ENCODE data around the gene SLC30A3. TPM values are rescaled to one million over a fixed set of nuclear protein-coding genes. Genes with fewer than 3 reads are reported as not detected.
"Not testable (repeated sequence)": the region's sequence is repeated elsewhere in the genome, so short reads cannot be mapped to it uniquely, and the experiment has no call there.

Gene SLC30A3
- total RNA-seq, 8 experiments from 2014 or later, result 0.27 to 1.6 (median 0.61) TPM

DNA sequence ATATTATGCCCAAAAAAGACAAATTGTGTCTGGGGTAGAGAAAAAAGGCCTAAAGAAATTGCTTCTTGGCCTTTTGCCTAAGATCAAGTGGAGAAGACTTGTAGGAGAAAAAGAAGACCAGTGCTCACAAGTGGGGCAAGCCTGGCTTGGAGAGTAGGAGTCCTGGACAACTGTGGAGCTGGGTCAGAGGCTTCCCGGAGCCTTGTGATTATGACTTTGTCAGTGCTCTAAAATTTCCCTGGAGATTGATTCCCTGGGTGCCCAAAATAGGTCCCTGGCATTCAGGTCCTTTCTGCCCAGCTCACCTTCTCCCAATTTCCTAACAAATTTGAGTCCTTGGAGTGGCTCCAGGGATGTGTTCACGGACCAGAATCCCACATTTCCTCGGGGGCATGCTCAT, 18.6 kb upstream of the SLC30A3 start:
- no peak for ATAC-seq (replicated peaks in 6 of 8)
- in situ Hi-C loops (cut with MboI; ENCODE audit: low pct_unique_long_range_greater_than_20kb in 2 of 9, low sequenced_read_pairs in 9 of 9, unreplicated experiment in 9 of 9), result loop anchor here in 6 of 9 experiments (10.0 to 25.0 kb wide), 3 partner anchors 169 to 319 kb away; partner anchors contain the start of genes ABHD1 (in 3 of the 6), CGREF1 (in 3 of the 6) and MAPRE3 (in 3 of the 6)
- Histone ChIP-seq H3K4me3 (no peak overlapping the region), H3K4me1 (replicated peaks in 1 of 2) (peaks cover 9 to 11% of the 10 kb centered on the region in 2 donors), H3K27ac (no peak overlapping the region)
- 94 to 100% (median 100%) methylated on average over 1 to 2 of the region's 3 CpGs; no CpG with 5 or more reads in 7 of the 10 experiments for WGBS, 10 experiments

DNA sequence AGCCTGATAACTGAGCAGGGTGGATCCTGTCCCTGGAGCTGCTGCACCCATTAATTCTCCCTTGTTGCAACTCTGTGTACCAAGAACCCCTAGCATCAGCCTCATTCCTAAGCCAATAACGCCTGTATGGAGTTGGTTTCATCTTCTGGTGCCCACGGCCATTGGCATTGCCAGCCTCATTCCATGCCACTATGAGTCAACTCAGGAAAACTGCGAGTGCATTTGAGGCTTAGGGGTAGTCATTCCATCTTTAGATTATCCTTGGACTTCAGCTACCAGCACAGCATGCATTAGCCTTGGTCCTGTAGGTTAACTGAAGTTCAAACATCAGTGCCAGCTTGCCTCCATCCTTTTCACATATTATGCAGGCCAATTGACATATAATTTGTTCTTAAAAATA, 18.0 kb upstream of the SLC30A3 start:
- in situ Hi-C loops (cut with MboI; ENCODE audit: low pct_unique_long_range_greater_than_20kb in 2 of 9, low sequenced_read_pairs in 9 of 9, unreplicated experiment in 9 of 9), result loop anchor here in 6 of 9 experiments (10.0 to 25.0 kb wide), 3 partner anchors 169 to 319 kb away; partner anchors contain the start of genes ABHD1 (in 3 of the 6), CGREF1 (in 3 of the 6) and MAPRE3 (in 3 of the 6)
- Histone ChIP-seq H3K27ac (no peak overlapping the region), H3K4me3 (no peak overlapping the region), H3K4me1 (replicated peaks in 1 of 2) (peaks cover 9 to 11% of the 10 kb centered on the region in 2 donors)
- ATAC-seq (replicated peaks in 6 of 8), result no peak
- WGBS, 10 experiments, result 0 to 96% (median 50%) methylated on average over 1 to 3 of the region's 3 CpGs; no CpG with 5 or more reads in 3 of the 10 experiments

DNA sequence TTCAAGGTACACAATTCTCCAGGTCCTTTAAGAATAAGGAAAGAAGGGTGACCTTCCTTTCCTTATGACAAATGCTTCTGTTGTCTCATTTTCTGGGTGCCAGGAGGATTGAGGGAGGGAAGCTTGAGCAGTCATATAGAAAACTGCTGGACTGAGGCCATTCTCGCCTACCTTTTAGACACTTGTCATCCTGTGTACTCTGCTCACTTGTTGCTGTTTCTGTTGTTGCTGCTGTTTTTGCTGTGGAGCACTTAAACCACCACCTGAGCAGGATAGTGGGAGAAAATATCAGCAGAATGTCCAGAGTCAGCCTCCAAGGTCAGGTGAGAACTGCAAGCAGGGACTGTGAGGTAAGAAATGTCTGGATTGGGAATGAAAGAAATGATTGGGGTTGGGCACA, 15.2 kb upstream of the SLC30A3 start:
- WGBS, 10 experiments, result 20 to 83% (median 33%) methylated on average over 1 of the region's 1 CpG; no CpG with 5 or more reads in 5 of the 10 experiments
- ATAC-seq (replicated peaks in 6 of 8), result no peak
- Histone ChIP-seq H3K27ac (no peak overlapping the region), H3K4me1 (replicated peaks in 1 of 2) (peaks cover 8 to 9% of the 10 kb centered on the region in 2 donors), H3K4me3 (no peak overlapping the region)
- in situ Hi-C loops (cut with MboI; ENCODE audit: low pct_unique_long_range_greater_than_20kb in 2 of 9, low sequenced_read_pairs in 9 of 9, unreplicated experiment in 9 of 9), result loop anchor here in 5 of 9 experiments (25.0 kb wide), 2 partner anchors 166 to 316 kb away; partner anchors contain the start of genes ABHD1 (in 3 of the 5), CGREF1 (in 3 of the 5) and MAPRE3 (in 3 of the 5)

DNA sequence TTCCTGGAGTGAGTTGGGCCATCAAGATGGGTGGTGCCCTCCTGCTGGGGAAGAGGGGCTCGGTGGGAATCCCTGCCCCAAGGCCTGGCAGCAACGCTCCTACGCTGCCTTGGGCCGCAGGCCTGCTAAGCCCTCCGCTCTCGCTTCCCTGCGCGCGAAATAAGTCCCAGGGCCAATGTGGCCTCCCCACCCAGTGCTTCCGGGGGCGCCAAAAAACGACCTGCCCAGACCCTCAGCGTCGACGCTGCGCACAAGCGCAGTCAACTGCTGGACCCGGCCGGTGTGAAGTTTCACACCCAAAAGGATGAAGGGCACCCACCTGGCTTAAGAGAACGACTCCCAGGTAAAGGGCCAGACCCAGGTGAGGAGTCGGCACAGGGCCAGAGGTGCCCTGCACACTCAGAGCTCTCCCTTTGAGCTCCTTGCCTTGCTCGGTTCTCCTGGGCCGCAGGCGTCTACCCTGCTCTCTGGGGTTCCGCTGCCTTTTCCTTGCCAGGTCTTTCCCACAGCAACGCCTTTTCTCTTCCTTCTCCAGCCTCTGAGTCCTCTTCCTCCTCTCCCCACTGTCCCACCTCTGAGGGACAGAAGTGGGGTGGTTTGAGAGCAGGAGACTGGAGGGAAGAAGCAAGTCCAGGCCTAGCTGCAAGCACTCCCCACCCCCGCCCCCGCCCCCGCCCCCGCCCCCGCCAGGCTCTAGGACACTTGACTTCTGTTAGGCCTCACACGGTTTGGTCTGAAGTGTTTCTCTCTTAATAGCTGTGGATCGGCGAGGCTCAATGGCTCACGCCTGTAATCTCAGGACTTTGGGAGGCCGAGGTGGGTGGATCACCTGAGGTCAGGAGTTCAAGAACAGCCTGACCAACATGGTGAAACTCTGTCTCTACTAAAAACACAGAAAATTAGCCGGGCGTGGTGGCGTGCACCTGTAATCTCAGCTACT, 12.6 kb upstream of the SLC30A3 start, which contains the start of gene DNAJC5G:
Gene DNAJC5G (plus strand): TSS at position 223 of the 940 bp plus-strand sequence. CDS start 1,296 bp downstream, outside the sequence.
- in situ Hi-C loops (cut with MboI; ENCODE audit: low pct_unique_long_range_greater_than_20kb in 2 of 9, low sequenced_read_pairs in 9 of 9, unreplicated experiment in 9 of 9), result loop anchor here in 5 of 9 experiments (25.0 kb wide), 2 partner anchors 163 to 313 kb away; partner anchors contain the start of genes ABHD1 (in 3 of the 5), CGREF1 (in 3 of the 5) and MAPRE3 (in 3 of the 5)
- H3K4me3 ChIP-seq, result no peak within 1 kb of the TSS
- no peak within 1 kb of the TSS for H3K27ac ChIP-seq
- no peaks in the 10 kb centered on the region for H3K4me1 ChIP-seq (replicated peaks in 1 of 2)
- WGBS, 10 experiments, result 70 to 90% (median 83%) methylated on average over 2 to 17 of the region's 39 CpGs; no CpG with 5 or more reads in 4 of the 10 experiments
- ATAC-seq (replicated peaks in 6 of 8), result no peak

DNA sequence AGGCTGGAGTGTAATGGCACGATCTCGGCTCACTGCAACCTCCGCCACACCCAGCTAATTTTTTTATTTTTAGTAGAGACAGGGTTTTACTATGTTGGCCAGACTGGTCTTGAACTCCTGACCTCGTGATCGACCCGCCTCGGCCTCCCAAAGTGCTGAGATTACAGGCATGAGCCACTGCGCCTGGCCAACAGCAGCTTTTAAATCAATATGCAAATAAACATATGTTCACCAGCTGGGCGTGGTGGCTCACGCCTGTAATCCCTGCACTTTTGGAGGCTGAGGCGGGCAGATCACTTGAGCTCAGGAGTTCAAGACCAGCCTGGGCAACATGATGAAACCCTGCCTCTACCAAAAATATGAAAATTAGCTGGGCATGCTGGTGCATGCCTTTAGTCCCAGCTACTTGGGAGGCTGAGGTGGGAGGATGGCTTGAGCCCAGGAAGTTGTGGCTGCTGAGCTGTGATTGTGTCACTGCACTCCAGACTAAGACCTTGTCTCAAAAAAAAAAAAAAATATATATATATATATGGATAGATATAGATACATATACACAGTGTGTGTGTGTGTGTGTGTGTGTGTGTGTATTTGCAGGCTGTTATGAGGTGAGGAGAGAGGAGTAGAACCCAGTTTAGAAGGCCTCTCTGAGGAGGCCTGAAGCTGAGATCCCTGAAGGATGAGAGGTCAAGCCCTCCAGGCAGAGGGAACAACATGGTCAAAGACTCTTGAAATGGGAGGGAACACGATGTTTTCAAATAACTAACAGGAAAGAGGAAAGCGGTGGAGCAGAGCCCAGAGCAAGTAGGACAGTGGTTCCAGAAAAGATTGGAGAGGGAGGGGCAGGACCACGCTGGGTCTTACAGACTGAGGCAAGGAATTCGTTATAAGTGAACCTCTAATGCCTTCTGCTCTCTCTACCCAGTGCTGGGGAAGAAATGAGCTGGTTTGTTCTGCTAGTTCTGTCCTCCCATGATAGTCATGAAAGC, 10.0 kb upstream of the SLC30A3 start:
- 0 to 84% (median 69%) methylated on average over 1 to 10 of the region's 15 CpGs for WGBS, 10 experiments
- in situ Hi-C loops (cut with MboI; ENCODE audit: low pct_unique_long_range_greater_than_20kb in 2 of 9, low sequenced_read_pairs in 9 of 9, unreplicated experiment in 9 of 9); H3K4me3 ChIP-seq; H3K27ac ChIP-seq; H3K4me1 ChIP-seq (replicated peaks in 1 of 2): not testable (repeated sequence)
- peak in 3 of 8 experiments; percentile 67 to 97 (median 86) for ATAC-seq (replicated peaks in 6 of 8)

DNA sequence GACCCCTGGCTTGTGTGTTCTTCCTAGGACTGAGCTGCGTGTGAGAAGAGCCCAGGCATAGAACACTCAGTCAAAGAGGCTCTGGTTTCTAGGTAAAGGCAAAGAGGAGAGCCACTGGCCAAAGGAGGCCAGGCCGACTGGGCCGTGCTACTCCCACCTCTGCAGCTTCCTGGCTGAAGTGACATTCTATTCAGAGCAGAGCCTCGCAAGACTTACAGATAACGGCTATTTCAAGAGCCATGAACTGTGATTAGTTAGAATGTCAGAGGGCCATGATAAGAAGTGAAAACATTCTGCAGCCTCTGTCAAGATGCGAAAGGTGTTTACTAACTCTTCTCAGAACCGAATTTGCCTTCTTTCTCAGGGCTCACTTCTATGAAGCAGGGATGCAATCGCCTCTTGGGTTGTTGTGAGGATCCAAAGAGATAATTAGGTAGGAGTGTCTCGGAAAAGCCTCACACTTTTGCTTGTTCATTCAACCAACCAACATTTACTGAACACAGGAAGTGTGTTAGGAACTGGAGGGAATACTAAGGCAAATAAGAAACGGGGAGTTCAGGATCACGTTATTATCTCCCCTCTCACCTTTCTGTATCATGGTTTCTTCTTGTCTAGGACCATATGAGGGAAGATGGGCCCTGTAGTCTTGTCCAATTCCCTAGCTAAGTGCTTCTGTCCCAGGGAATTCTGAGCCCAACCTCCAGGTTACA, 8.9 kb upstream of the SLC30A3 start:
- Histone ChIP-seq H3K4me1 (replicated peaks in 1 of 2) (no peaks in the 10 kb centered on the region), H3K27ac (no peak overlapping the region), H3K4me3 (no peak overlapping the region)
- 47 to 92% (median 71%) methylated on average over 2 to 10 of the region's 11 CpGs for WGBS, 10 experiments
- in situ Hi-C loops (cut with MboI; ENCODE audit: low pct_unique_long_range_greater_than_20kb in 2 of 9, low sequenced_read_pairs in 9 of 9, unreplicated experiment in 9 of 9), result no loop called here
- ATAC-seq (replicated peaks in 6 of 8), result no peak

DNA sequence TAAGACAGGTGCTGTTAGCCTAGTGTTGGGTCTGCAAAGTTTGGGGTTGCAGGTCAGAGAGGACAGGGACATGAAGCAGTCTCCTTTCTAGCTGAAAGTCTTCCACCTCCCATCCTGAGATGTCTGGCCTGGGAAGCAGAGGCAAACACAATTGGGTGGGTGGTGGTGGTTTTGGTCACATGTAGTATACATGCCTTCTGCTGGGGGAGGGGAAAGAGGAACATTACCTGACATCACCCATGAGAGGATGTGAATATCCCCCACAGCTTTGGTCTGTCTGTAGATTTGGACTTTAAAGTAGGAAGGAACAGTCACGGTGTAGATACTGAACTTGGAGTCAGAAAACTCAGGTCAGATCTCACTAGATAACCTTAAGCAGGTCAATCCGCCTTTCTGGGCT, 7.8 kb upstream of the SLC30A3 start:
- ATAC-seq (replicated peaks in 6 of 8), result no peak
- WGBS, 10 experiments, result 14 to 100% (median 83%) methylated on average over 1 to 2 of the region's 2 CpGs; no CpG with 5 or more reads in 3 of the 10 experiments
- in situ Hi-C loops (cut with MboI; ENCODE audit: low pct_unique_long_range_greater_than_20kb in 2 of 9, low sequenced_read_pairs in 9 of 9, unreplicated experiment in 9 of 9), result no loop called here
- Histone ChIP-seq H3K4me3 (no peak overlapping the region), H3K4me1 (replicated peaks in 1 of 2) (no peaks in the 10 kb centered on the region), H3K27ac (no peak overlapping the region)

DNA sequence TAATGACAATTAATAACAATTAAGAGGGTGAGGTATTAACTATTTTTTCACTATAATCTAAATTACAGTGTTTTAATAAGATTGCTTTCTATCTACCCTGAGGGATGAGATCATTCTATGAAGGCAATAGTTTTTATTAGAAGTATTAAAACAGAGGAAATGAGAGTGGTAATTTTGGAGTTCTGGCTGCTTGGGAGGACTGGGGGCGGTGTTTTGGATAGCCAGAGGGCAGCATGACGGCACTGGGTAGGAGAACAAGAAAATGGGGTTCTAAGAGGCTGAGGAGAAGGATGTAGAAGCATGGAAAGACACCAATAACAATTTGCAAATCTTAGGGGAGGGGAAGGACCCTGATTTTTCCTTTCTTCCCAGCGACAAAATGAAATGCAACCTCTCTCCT, 7.3 kb upstream of the SLC30A3 start:
- H3K4me1 ChIP-seq (replicated peaks in 1 of 2), result peaks cover 0 to 3% of the 10 kb centered on the region in 2 donors
- H3K27ac ChIP-seq, result no peak overlapping the region
- H3K4me3 ChIP-seq, result no peak overlapping the region
- no peak for ATAC-seq (replicated peaks in 6 of 8)
- in situ Hi-C loops (cut with MboI; ENCODE audit: low pct_unique_long_range_greater_than_20kb in 2 of 9, low sequenced_read_pairs in 9 of 9, unreplicated experiment in 9 of 9), result no loop called here
- 31 to 82% (median 59%) methylated on average over 1 to 3 of the region's 3 CpGs for WGBS, 10 experiments

DNA sequence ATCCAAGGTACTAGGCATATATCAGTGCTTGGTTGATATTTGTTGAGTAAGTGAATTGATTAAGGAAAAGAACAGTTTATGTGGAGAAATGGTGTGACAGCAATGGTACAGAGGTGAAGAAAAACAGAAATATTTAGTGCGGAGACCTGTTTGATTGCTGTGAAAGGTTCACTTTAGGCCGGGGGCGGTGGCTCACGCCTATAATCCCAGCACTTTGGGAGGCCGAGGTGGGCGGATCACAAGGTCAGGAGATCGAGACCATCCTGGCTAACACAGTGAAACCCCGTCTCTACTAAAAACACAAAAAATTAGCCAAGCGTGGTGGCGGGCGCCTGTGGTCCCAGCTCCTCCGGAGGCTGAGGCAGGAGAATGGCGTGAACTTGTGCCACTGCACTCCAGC, 5.4 kb upstream of the SLC30A3 start:
- 74 to 100% (median 83%) methylated on average over 1 to 11 of the region's 13 CpGs; no CpG with 5 or more reads in 4 of the 10 experiments for WGBS, 10 experiments
- H3K27ac ChIP-seq; in situ Hi-C loops (cut with MboI; ENCODE audit: low pct_unique_long_range_greater_than_20kb in 2 of 9, low sequenced_read_pairs in 9 of 9, unreplicated experiment in 9 of 9); H3K4me3 ChIP-seq; ATAC-seq (replicated peaks in 6 of 8): not testable (repeated sequence)
- peaks cover 0 to 10% of the 10 kb centered on the region in 2 donors for H3K4me1 ChIP-seq (replicated peaks in 1 of 2)

DNA sequence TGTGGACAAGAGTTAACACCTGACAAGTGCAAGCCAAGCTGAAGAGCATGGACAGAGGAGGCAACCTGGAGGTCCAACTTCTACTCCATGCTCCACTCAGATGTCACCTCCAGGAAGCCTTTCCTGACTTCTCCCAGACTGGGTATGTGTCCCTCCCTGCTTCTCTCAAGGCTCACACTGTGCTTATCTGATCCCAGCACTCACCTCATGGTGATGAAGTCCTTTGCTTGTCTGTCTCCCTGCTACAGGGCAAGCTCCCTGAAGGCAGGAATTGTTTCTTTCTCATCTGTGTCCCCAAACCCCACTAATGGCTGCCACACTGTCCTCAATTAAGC, 2.7 kb upstream of the SLC30A3 start:
- Histone ChIP-seq H3K4me1 (replicated peaks in 1 of 2) (peaks cover 6 to 10% of the 10 kb centered on the region in 2 donors), H3K27ac (no peak overlapping the region), H3K4me3 (no peak overlapping the region)
- in situ Hi-C loops (cut with MboI; ENCODE audit: low pct_unique_long_range_greater_than_20kb in 2 of 9, low sequenced_read_pairs in 9 of 9, unreplicated experiment in 9 of 9), result no loop called here
- ATAC-seq (replicated peaks in 6 of 8), result no peak

DNA sequence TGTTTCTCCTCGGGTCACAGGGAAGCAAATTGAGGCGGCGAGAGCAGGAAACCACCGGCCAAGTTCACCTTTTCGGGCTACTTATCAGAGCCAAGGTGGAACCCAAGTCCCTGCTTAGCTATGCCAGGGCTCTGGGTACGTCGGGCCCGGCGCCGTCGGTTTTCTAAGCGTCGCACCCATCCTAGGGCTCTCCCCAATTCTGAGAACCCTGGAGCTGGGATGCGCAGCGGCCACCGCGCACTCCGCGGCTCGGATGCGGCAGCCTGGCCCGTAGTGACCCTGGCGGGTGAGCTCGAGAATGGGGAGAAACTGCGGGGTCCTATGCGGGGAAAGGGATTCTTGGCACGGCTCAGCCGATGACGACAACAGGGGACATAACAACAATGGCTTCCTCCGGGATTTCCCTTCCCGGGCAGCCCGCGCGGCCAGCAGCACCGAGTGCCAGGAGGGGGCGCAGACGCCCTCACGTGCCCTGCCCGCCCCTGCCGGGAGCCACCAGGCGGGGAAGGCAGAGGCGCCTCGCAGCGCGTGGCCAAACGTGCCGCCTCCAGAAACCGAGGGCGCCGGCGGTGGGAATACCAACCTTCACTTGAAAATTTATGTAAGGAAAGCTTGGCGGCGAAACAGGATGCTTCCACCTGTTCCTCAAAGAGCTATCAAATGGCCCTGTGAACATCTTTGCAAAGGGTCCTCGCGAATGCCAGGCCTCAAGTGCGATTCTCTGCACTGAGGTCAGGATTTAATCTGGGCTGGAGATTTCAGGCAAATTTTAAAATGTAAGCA, 2.1 kb upstream of the SLC30A3 start:
- Histone ChIP-seq H3K27ac (no peak overlapping the region), H3K4me3 (peak overlapping the region; percentile 22 to 35 (median 29)), H3K4me1 (replicated peaks in 1 of 2) (peaks cover 6 to 10% of the 10 kb centered on the region in 2 donors)
- 6 to 39% (median 12%) methylated on average over 2 to 34 of the region's 56 CpGs; no CpG with 5 or more reads in 5 of the 10 experiments for WGBS, 10 experiments
- in situ Hi-C loops (cut with MboI; ENCODE audit: low pct_unique_long_range_greater_than_20kb in 2 of 9, low sequenced_read_pairs in 9 of 9, unreplicated experiment in 9 of 9), result no loop called here
- peak; percentile 49 to 91 (median 85) for ATAC-seq (replicated peaks in 6 of 8)

All from motor neuron (in vitro differentiated cells).